GM19238 (cell line): ENCODE results near the gene XCL1.
"Not testable (repeated sequence)": the region's sequence is repeated elsewhere in the genome, so short reads cannot be mapped to it uniquely, and the experiment has no call there.

ENCODE experiments used
- DNase-seq: peaks from one replicate; pipeline ENCODE4 v3.0.0; 2011; ENCODE audit warnings: low spot score; ENCODE audit not compliant: insufficient read length

The XCL1 gene

GRCh38 chr1:168576245-168576688 is at the start of gene XCL1:
XCL1 (plus strand) TSS chr1:168576605; CDS start chr1:168576638, 33 bp downstream.
- DNase-seq, result not testable (repeated sequence)

GRCh38 chr1:168529518-168529917 is 46.9 kb upstream of the XCL1 start:
- no peak for DNase-seq

- no peak for DNase-seq
Observed at GRCh38 chr1:168531615-168532345, 44.6 kb upstream of the XCL1 start.

- peak; percentile 22 for DNase-seq
Observed at GRCh38 chr1:168535536-168535935, 40.9 kb upstream of the XCL1 start.

GRCh38 chr1:168540798-168541197 is 35.6 kb upstream of the XCL1 start:
- not testable (repeated sequence) for DNase-seq

- DNase-seq, result not testable (repeated sequence)
Observed at GRCh38 chr1:168542978-168543377, 33.4 kb upstream of the XCL1 start.

GRCh38 chr1:168543840-168544498 is 32.4 kb upstream of the XCL1 start, which contains the start of gene XCL2:
XCL2 (minus strand) TSS chr1:168543997; CDS start chr1:168543964, 33 bp downstream.
- DNase-seq, result not testable (repeated sequence)

GRCh38 chr1:168545678-168546552 is 30.5 kb upstream of the XCL1 start:
- DNase-seq, result not testable (repeated sequence)

- not testable (repeated sequence) for DNase-seq
Observed at GRCh38 chr1:168546553-168546895, 29.9 kb upstream of the XCL1 start.

- DNase-seq, result no peak
Observed at GRCh38 chr1:168550971-168551370, 25.4 kb upstream of the XCL1 start.

- no peak for DNase-seq
Observed at GRCh38 chr1:168551688-168552087, 24.7 kb upstream of the XCL1 start.

- no peak for DNase-seq
Observed at GRCh38 chr1:168552961-168553360, 23.4 kb upstream of the XCL1 start.

- no peak for DNase-seq
Observed at GRCh38 chr1:168553680-168554553, 22.5 kb upstream of the XCL1 start.

- no peak for DNase-seq
Observed at GRCh38 chr1:168554603-168555483, 21.6 kb upstream of the XCL1 start.

- no peak for DNase-seq
Observed at GRCh38 chr1:168555508-168556046, 20.8 kb upstream of the XCL1 start.

GRCh38 chr1:168556647-168557046 is 19.8 kb upstream of the XCL1 start:
- DNase-seq, result no peak

- no peak for DNase-seq
Observed at GRCh38 chr1:168560370-168560769, 16.0 kb upstream of the XCL1 start.

- no peak for DNase-seq
Observed at GRCh38 chr1:168561989-168562388, 14.4 kb upstream of the XCL1 start.

- no peak for DNase-seq
Observed at GRCh38 chr1:168565825-168566224, 10.6 kb upstream of the XCL1 start.

- DNase-seq, result no peak
Observed at GRCh38 chr1:168567007-168567406, 9.4 kb upstream of the XCL1 start.
